SU-DHL-6 (cell line): Measurements from ENCODE around the gene ABLIM1.

ENCODE experiments used
- EZH2phosphoT487 ChIP-seq: fragments of 200-600 bp; sonication (generic), shearing (Covaris generic); conservative IDR thresholded peaks from 2 replicates; pipeline ENCODE4 v1.6.1; 2018; ENCODE audit warnings: mild to moderate bottlenecking, antibody characterized with exemption, low read length, moderate library complexity, mixed read lengths
- TF ChIP-seq, protein P1 (sequence below): fragments of 200-600 bp; sonication (generic); IDR thresholded peaks from one replicate; pipeline ENCODE4 v1.5.1; 2017; ENCODE audit warnings: antibody characterized with exemption, mild to moderate bottlenecking, low read length, moderate library complexity; ENCODE audit not compliant: insufficient read depth, poor library complexity, severe bottlenecking

DNA sequence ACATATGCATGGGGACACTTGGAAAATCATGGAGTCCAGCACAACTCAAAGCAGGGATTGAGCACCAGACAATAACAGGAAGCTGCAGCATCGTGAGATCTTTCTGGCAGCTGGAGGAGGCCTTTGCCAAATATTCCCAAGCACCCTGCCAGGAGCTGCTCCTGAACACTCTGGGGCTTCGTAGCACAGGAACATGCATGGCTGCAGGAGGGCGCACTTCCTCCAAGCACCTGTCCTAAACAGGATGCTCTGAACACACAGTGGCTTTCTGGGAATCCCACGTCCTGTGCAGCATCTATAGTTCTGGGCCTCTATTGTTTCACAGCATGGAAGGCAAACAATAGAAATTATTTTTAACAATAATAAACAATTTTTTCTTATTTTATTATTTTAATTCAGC, 4.1 kb downstream of the ABLIM1 start:
- TF ChIP-seq, protein P1, sequence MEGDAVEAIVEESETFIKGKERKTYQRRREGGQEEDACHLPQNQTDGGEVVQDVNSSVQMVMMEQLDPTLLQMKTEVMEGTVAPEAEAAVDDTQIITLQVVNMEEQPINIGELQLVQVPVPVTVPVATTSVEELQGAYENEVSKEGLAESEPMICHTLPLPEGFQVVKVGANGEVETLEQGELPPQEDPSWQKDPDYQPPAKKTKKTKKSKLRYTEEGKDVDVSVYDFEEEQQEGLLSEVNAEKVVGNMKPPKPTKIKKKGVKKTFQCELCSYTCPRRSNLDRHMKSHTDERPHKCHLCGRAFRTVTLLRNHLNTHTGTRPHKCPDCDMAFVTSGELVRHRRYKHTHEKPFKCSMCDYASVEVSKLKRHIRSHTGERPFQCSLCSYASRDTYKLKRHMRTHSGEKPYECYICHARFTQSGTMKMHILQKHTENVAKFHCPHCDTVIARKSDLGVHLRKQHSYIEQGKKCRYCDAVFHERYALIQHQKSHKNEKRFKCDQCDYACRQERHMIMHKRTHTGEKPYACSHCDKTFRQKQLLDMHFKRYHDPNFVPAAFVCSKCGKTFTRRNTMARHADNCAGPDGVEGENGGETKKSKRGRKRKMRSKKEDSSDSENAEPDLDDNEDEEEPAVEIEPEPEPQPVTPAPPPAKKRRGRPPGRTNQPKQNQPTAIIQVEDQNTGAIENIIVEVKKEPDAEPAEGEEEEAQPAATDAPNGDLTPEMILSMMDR, result no peak
- no peak for TF ChIP-seq EZH2phosphoT487
